A549 (cell line): ENCODE results near the gene MAD1L1. TPM values are rescaled to one million over a fixed set of nuclear protein-coding genes. Genes with fewer than 3 reads are reported as not detected.

Experiments used
- ATAC-seq, 2 experiments: fragments of 200-7000 bp in 1 of 2; fragments of >200 bp in 1 of 2; cut with Nextera tagmentation in 1 of 2; cut with Tn5 transposase in 1 of 2; 3 replicates each; pipeline versions ENCODE4 v1.8.0 to v1.9.1; 2018 to 2020; ENCODE audit warnings: mild to moderate bottlenecking in 1 of 2, moderate library complexity in 1 of 2
- CTCF ChIA-PET: fragments of 300-600 bp; sonication (Branson Sonifier 250); formaldehyde crosslinking; extraction: SDS; loops from one replicate; lab custom pipeline; 2021; ENCODE audit warnings: antibody characterized with exemption, inconsistent platforms; lab: Yijun Ruan, JAX
- POLR2A ChIA-PET: fragments of 350-600 bp; formaldehyde crosslinking; extraction: SDS; loops from one replicate; lab custom pipeline; 2021; ENCODE audit warnings: antibody characterized with exemption, inconsistent platforms; lab: Yijun Ruan, JAX
- DNase-seq, 2 experiments: peaks; one replicate each; pipeline versions ENCODE4 v3.0.0 to v3.0.0-alpha.2; 2011 to 2016; ENCODE audit warnings: low read depth in 1 of 2, low spot score in 1 of 2
- FAIRE-seq: peaks from 2 replicates; lab custom pipeline; 2011; peaks lifted over from hg19 to GRCh38; lab: Jason Lieb, UNC
- H3K27ac ChIP-seq, 2 experiments: fragments of >200 bp; sonication (Bioruptor Twin); formaldehyde crosslinking; 3 replicates each; pipeline ENCODE4 v1.5.1; 2016 to 2017
- H3K4me1 ChIP-seq: fragments of >200 bp; sonication (Bioruptor Twin); formaldehyde crosslinking; 3 replicates; pipeline ENCODE4 v1.6.1; 2016
- H3K4me2 ChIP-seq: fragments of >200 bp; sonication (Bioruptor Twin); formaldehyde crosslinking; 3 replicates; pipeline ENCODE4 v1.6.1; 2016
- H3K4me3 ChIP-seq: fragments of >200 bp; sonication (Bioruptor Twin); formaldehyde crosslinking; 3 replicates; pipeline ENCODE4 v1.5.1; 2016
- H3K9me3 ChIP-seq: fragments of >200 bp; sonication (Bioruptor Twin); formaldehyde crosslinking; 3 replicates; pipeline ENCODE4 v1.6.1; 2016
- BHLHE40 ChIP-seq: IDR thresholded peaks from 2 replicates; pipeline ENCODE4 v1.6.1; 2012; ENCODE audit warnings: low read depth, low read length, inconsistent platforms
- CHD4 ChIP-seq: fragments of 200-600 bp; sonication (generic); IDR thresholded peaks from 2 replicates; pipeline ENCODE4 v1.6.1; 2016; ENCODE audit warnings: antibody characterized with exemption, mild to moderate bottlenecking, borderline replicate concordance
- EHF ChIP-seq: fragments of 250-450 bp; sonication (Bioruptor Pico); IDR thresholded peaks from 2 replicates; pipeline ENCODE4 v1.5.0; 2020; ENCODE audit warnings: mild to moderate bottlenecking
- FOXS1 ChIP-seq: fragments of 250-450 bp; sonication (Bioruptor Pico); IDR thresholded peaks from 2 replicates; pipeline ENCODE4 v1.5.0; 2020; ENCODE audit warnings: mild to moderate bottlenecking, moderate library complexity
- GATA3 ChIP-seq: IDR thresholded peaks from 2 replicates; pipeline ENCODE4 v1.6.1; 2012; ENCODE audit warnings: borderline replicate concordance
- HDAC2 ChIP-seq: fragments of 200-600 bp; sonication (generic); IDR thresholded peaks from 2 replicates; pipeline ENCODE4 v1.6.1; 2016
- HOXB5 ChIP-seq: fragments of 250-450 bp; sonication (Bioruptor Pico); IDR thresholded peaks from 2 replicates; pipeline ENCODE4 v1.5.0; 2020; ENCODE audit warnings: mild to moderate bottlenecking, moderate library complexity
- MAFK ChIP-seq: fragments of 450-650 bp; IDR thresholded peaks from 2 replicates; pipeline ENCODE4 v1.6.1; 2014; ENCODE audit not compliant: partially characterized antibody
- MAX ChIP-seq: IDR thresholded peaks from 2 replicates; pipeline ENCODE4 v1.6.1; 2012
- MAZ ChIP-seq: fragments of 150-350 bp; IDR thresholded peaks from 2 replicates; pipeline ENCODE4 v1.6.1; 2014; ENCODE audit warnings: antibody characterized with exemption, low read depth, low read length, borderline replicate concordance
- NFE2L2 ChIP-seq: fragments of 150-350 bp; conservative IDR thresholded peaks from 2 replicates; pipeline ENCODE4 v1.6.1; 2014; ENCODE audit warnings: low read length
- PBX3 ChIP-seq: IDR thresholded peaks from 2 replicates; pipeline ENCODE4 v1.6.1; 2012
- POLR2A ChIP-seq: IDR thresholded peaks from 2 replicates; pipeline ENCODE4 v1.6.1; 2012; ENCODE audit warnings: mild to moderate bottlenecking, low read length
- POLR2AphosphoS2 ChIP-seq: conservative IDR thresholded peaks from 2 replicates; pipeline ENCODE4 v1.6.1; 2012; ENCODE audit warnings: low read length, improper control_type of control experiment, inconsistent platforms
- RAD21 ChIP-seq, 2 experiments: fragments of >200 bp in 1 of 2; sonication (Bioruptor Twin) in 1 of 2; formaldehyde crosslinking in 1 of 2; IDR thresholded peaks in 1 of 2; conservative IDR thresholded peaks in 1 of 2; 2 replicates in 1 of 2; 3 replicates in 1 of 2; pipeline ENCODE4 v1.6.1; 2012 to 2018; ENCODE audit warnings: inconsistent platforms in 1 of 2
- RCOR1 ChIP-seq: fragments of 150-350 bp; IDR thresholded peaks from 2 replicates; pipeline ENCODE4 v1.6.1; 2014; ENCODE audit warnings: antibody characterized with exemption, low read length, low read depth
- RFX5 ChIP-seq: fragments of 450-650 bp; IDR thresholded peaks from 2 replicates; pipeline ENCODE4 v1.7.1; 2014; ENCODE audit warnings: antibody characterized with exemption, mild to moderate bottlenecking, moderate library complexity
- SMC3 ChIP-seq: fragments of >200 bp; sonication (Bioruptor Twin); formaldehyde crosslinking; IDR thresholded peaks from 3 replicates; pipeline ENCODE4 v1.6.1; 2018; ENCODE audit warnings: inconsistent platforms
- SREBF2 ChIP-seq: fragments of 450-650 bp; IDR thresholded peaks from 2 replicates; pipeline ENCODE4 v1.6.1; 2014; ENCODE audit warnings: mild to moderate bottlenecking, moderate library complexity
- TP53 ChIP-seq: fragments of 250-450 bp; sonication (Bioruptor Pico); IDR thresholded peaks from 2 replicates; pipeline ENCODE4 v1.5.0; 2021; ENCODE audit warnings: mild to moderate bottlenecking, moderate library complexity
- ZC3H11A ChIP-seq: fragments of 450-650 bp; IDR thresholded peaks from 2 replicates; pipeline ENCODE4 v1.6.1; 2014; ENCODE audit warnings: antibody characterized with exemption, mild to moderate bottlenecking
- ZFP36 ChIP-seq: fragments of 450-650 bp; IDR thresholded peaks from 2 replicates; pipeline ENCODE4 v1.6.1; 2014; ENCODE audit warnings: borderline replicate concordance; ENCODE audit not compliant: partially characterized antibody
- ZNF302 ChIP-seq: fragments of 250-450 bp; sonication (Bioruptor Pico); IDR thresholded peaks from 2 replicates; pipeline ENCODE4 v1.9.0; 2021; ENCODE audit warnings: inconsistent platforms, mild to moderate bottlenecking, moderate library complexity
- ZSCAN20 ChIP-seq: fragments of 250-450 bp; sonication (Bioruptor Pico); IDR thresholded peaks from 2 replicates; pipeline ENCODE4 v1.8.0; 2022; ENCODE audit warnings: mild to moderate bottlenecking, moderate library complexity
- WGBS: methylation state at CpG from one replicate; pipeline ENCODE4 v1.1.6; 2017; ENCODE audit errors: missing lambda C conversion rate; 5-methylcytosine and 5-hydroxymethylcytosine counted together
- polyA plus RNA-seq, 4 experiments: library from polyadenylated mRNA; depleted of rRNA in 3 of 4; stranded (reverse); fragments of >200 nt; fragmentation: RNase III in 1 of 4; extraction: RNeasy Plus Mini Kit Qiagen cat#74134 plus additional on column Dnase treatment in 1 of 4; gene quantifications; 2 replicates in 3 of 4; 3 replicates in 1 of 4; pipeline ENCODE4 v1.2.3, GENCODE V29; 2011 to 2017
- TF ChIP-seq, protein P1 (sequence below): fragments of 200-600 bp; sonication (generic); IDR thresholded peaks from 2 replicates; pipeline ENCODE4 v1.6.1; 2016; ENCODE audit warnings: antibody characterized with exemption, mild to moderate bottlenecking, moderate library complexity
- TF ChIP-seq, protein P2 (sequence below): fragments of >200 bp; sonication (Bioruptor Twin); formaldehyde crosslinking; IDR thresholded peaks from 2 replicates; pipeline ENCODE4 v1.6.1; 2016
- TF ChIP-seq, protein P3 (sequence below): fragments of 250-450 bp; sonication (Bioruptor Pico); IDR thresholded peaks from 2 replicates; pipeline ENCODE4 v1.5.0; 2020; ENCODE audit warnings: low read depth, mild to moderate bottlenecking, moderate library complexity

The MAD1L1 gene
- polyA plus RNA-seq, 2 of the 4 experiments (the other 2 are of a cell fraction): 13.6 to 16.6 TPM

- TF ChIP-seq BHLHE40: no peak
- TF ChIP-seq HOXB5 (CRISPR knock-in tag): no peak
- no peak for TF ChIP-seq ZFP36
- no peak for TF ChIP-seq SREBF2
- no peak for TF ChIP-seq POLR2A
- TF ChIP-seq, protein P1, sequence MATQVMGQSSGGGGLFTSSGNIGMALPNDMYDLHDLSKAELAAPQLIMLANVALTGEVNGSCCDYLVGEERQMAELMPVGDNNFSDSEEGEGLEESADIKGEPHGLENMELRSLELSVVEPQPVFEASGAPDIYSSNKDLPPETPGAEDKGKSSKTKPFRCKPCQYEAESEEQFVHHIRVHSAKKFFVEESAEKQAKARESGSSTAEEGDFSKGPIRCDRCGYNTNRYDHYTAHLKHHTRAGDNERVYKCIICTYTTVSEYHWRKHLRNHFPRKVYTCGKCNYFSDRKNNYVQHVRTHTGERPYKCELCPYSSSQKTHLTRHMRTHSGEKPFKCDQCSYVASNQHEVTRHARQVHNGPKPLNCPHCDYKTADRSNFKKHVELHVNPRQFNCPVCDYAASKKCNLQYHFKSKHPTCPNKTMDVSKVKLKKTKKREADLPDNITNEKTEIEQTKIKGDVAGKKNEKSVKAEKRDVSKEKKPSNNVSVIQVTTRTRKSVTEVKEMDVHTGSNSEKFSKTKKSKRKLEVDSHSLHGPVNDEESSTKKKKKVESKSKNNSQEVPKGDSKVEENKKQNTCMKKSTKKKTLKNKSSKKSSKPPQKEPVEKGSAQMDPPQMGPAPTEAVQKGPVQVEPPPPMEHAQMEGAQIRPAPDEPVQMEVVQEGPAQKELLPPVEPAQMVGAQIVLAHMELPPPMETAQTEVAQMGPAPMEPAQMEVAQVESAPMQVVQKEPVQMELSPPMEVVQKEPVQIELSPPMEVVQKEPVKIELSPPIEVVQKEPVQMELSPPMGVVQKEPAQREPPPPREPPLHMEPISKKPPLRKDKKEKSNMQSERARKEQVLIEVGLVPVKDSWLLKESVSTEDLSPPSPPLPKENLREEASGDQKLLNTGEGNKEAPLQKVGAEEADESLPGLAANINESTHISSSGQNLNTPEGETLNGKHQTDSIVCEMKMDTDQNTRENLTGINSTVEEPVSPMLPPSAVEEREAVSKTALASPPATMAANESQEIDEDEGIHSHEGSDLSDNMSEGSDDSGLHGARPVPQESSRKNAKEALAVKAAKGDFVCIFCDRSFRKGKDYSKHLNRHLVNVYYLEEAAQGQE: no peak
Measured at GRCh38 chr7:2273866-2274265, 41.1 kb upstream of the MAD1L1 start (continued).

- no peak for FAIRE-seq
- CTCF ChIA-PET: interaction anchor here (1.5 kb wide), 1 partner anchor 11 kb away, joined by 4 read pairs; no protein-coding TSS in a partner anchor
- peaks cover 1% of the 10 kb centered on the region for H3K4me1 ChIP-seq
- no peak for TF ChIP-seq SMC3
- TF ChIP-seq, all 56 proteins: peak for 0
- DNase-seq: no peak
- 82% methylated on average over 8 of the region's 9 CpGs for WGBS
- POLR2A ChIA-PET: no interaction called here
- Histone ChIP-seq H3K4me2 (no peak overlapping the region), H3K9me3 (no peaks in the 10 kb centered on the region), H3K27ac (no peak overlapping the region), H3K4me3 (no peak overlapping the region)
- no peak for ATAC-seq
Measured at GRCh38 chr7:2272031-2272430, 39.3 kb upstream of the MAD1L1 start.

DNA sequence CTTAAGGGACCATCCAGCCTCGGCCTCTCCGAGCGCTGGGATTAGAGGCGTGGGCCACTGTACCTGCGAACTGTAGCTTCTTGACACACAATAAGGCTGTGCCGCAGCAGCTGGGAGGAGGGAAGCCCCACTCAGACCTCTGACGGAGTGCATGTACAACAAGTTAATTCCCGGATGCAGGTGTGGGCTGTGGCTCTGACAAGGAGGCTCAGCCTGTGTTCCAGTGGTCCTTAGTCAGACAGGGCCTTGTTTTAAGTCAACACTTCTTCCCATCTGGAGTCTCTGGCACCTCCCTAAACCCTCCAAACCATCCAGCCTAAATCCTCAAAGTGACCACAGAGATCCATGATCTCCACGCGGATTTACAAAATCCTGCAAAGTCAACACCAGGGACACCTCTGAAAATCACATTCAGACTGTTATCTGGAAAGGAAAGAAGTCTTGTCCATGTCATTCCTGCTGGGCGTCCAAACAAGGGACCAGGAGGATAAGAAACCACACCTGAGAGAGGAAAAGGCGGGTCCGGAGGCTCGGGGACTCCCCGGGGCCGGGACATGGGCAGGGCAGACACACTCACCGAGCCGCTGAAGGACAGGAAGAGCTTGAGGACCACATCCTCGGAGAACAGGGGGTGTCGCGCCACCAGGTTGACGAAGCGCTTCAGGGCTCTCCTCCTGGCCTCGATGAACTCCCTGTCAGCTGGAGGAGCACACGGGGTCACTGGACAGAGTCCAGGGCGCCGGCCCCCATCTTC is 38.7 kb upstream of the MAD1L1 start:
- no peak for TF ChIP-seq MAZ
- TF ChIP-seq RAD21 (conservative IDR thresholded peaks at IDR 0.05 in 1 of 2, IDR thresholded peaks at IDR 0.05 in 1 of 2): no peak
- TF ChIP-seq MAFK: no peak
- no peak for TF ChIP-seq PBX3
- no peak for TF ChIP-seq ZSCAN20 (CRISPR knock-in tag)
- no peak for TF ChIP-seq MAX
- TF ChIP-seq POLR2AphosphoS2: no peak
- no peak for TF ChIP-seq FOXS1
- TF ChIP-seq TP53 (CRISPR knock-in tag): no peak
- no peak for FAIRE-seq
- CTCF ChIA-PET: interaction anchor here (1.5 kb wide), 1 partner anchor 11 kb away, joined by 4 read pairs; no protein-coding TSS in a partner anchor
- H3K4me2 ChIP-seq: no peak overlapping the region
- H3K4me3 ChIP-seq: no peak overlapping the region
- no peaks in the 10 kb centered on the region for H3K9me3 ChIP-seq
- H3K4me1 ChIP-seq: peaks cover 7% of the 10 kb centered on the region
- POLR2A ChIA-PET: no interaction called here
- DNase-seq: no peak
- ATAC-seq: no peak; a peak in 1 of 6 replicates
- 91% methylated on average over 27 of the region's 27 CpGs for WGBS
- no peak overlapping the region for H3K27ac ChIP-seq

DNA sequence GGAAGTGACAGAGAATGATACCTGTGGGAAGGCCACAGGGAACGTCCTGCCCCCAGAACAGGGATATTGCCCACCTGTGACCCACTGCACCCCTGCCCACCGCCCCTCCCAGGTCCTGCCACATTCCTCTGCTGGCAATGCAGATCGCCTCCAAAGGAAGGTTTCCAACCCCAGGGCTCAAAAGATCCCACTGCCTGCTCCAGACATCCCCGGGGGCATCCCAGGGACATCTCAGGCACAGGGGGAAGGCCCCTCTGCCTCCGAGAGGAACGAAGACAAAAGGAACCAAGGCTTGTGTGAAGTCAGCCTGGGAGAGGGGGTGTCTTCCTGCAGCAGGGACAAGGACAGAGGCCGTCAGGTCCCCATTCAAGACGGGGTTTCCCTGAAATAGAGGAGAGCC is 37.8 kb upstream of the MAD1L1 start:
- TF ChIP-seq MAFK (no peak), NFE2L2 (no peak), PBX3 (no peak), MAZ (no peak), SMC3 (no peak), GATA3 (no peak), RFX5 (no peak), CHD4 (no peak), EHF (CRISPR knock-in tag) (no peak), RCOR1 (no peak), HDAC2 (no peak), ZC3H11A (no peak), ZNF302 (CRISPR knock-in tag) (no peak)
- TF ChIP-seq, protein P2, sequence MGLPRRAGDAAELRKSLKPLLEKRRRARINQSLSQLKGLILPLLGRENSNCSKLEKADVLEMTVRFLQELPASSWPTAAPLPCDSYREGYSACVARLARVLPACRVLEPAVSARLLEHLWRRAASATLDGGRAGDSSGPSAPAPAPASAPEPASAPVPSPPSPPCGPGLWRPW: no peak
- TF ChIP-seq, protein P3, sequence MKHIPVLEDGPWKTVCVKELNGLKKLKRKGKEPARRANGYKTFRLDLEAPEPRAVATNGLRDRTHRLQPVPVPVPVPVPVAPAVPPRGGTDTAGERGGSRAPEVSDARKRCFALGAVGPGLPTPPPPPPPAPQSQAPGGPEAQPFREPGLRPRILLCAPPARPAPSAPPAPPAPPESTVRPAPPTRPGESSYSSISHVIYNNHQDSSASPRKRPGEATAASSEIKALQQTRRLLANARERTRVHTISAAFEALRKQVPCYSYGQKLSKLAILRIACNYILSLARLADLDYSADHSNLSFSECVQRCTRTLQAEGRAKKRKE (CRISPR knock-in tag): no peak
- ATAC-seq (no peak), FAIRE-seq (no peak), DNase-seq (no peak)
- no peaks in the 10 kb centered on the region for H3K9me3 ChIP-seq
- peaks cover 9% of the 10 kb centered on the region for H3K4me1 ChIP-seq
- WGBS: 92% methylated on average over 8 of the region's 8 CpGs
- no peak overlapping the region for H3K4me3 ChIP-seq
- H3K4me2 ChIP-seq: no peak overlapping the region
- H3K27ac ChIP-seq: no peak overlapping the region
- CTCF ChIA-PET: no interaction called here
- POLR2A ChIA-PET: no interaction called here
